HG02852 (cell line): Measurements from ENCODE around the gene GCNT4.

Experiments
- ATAC-seq: cut with Tn5 transposase; IDR thresholded peaks from one replicate; pipeline ENCODE4 v1.9.1; 2021; ENCODE audit warnings: mild to moderate bottlenecking, moderate library complexity; ENCODE audit not compliant: unreplicated experiment

The GCNT4 gene

DNA sequence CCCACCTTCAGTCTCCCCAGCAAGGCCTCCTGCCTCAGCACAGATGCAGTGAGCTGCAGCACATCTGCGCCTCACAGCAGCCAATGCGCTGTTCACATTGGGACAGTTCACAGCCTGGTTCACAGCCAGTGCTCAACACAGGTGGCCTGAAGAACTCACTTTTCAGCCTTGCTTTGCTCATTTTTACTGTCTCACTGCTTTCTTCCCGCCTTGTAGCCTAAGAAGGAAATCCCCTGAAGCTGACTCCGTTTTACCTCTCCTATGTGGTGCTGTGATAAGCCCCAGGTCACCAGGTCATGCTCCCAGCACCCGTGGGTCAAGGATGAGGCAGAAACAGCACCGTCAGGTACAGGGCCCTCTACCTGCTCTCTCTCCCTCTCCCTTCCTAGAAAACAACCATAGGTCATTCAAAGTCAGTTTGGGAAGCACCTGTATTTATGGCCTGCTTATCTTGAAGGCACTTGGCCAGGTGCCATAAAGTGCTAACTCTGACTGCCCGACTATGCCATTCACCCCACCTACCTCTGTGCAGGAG lies 1.1 kb downstream of the GCNT4 start:
- ATAC-seq: no peak

DNA sequence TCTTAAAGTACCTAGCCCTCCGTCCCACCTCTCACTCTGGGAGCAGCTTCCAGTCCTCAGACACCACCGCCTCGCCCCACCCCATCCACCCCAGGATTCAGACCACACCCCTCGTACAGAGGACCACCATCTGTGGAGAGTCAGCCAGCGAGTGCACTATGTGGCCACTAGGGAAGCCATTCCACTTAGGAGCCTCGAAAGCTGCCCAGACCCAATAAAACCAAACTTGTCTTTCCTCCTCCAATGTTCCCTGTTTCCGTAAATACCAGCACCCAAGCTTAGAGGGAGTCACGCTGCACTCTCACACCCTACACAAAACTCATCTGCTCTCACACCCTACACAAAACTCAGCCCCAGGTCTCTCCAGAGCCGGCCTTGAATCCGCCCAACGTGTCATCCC lies 1.9 kb downstream of the GCNT4 start:
- ATAC-seq: no peak

DNA sequence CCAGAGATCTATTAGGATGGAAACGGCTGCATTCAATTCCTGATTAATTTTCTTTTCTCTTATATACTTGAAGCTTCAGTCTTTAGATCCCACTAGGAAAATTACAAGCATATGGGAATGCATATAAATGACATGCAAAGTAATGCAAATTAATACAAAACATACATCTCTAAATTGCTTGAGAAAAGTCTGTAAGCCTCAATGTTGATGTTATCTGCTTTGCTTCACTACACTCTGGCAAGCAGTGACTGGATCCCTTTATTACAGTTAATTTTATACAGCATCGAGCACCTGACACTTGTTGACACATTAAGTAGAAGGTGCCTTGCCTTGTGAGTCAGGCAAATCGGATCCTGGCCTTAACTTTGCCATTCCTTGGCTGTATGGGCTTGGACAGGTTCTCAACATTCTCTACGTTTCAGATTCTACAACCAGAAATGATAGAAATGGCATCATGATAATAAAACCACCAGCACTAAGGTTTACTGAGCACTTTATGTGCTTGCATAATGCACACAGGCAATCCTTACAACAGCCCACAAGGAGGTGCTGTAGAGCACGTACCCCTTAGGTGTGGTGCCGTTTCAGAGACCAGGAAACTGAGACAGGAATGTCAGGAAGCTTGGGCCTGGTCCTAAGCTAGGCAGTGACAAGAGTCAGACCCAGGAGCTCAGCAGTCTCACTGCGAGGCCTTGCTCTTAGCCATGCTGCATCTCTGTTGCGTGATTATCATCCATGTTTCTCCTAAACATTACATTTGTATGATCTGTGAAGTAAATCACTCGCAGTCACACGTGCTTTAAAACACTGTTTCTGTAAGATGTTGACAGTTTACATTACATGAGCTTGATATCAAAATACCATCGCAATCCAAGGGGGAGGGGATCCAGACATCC lies 2.7 kb downstream of the GCNT4 start:
- ATAC-seq: no peak

DNA sequence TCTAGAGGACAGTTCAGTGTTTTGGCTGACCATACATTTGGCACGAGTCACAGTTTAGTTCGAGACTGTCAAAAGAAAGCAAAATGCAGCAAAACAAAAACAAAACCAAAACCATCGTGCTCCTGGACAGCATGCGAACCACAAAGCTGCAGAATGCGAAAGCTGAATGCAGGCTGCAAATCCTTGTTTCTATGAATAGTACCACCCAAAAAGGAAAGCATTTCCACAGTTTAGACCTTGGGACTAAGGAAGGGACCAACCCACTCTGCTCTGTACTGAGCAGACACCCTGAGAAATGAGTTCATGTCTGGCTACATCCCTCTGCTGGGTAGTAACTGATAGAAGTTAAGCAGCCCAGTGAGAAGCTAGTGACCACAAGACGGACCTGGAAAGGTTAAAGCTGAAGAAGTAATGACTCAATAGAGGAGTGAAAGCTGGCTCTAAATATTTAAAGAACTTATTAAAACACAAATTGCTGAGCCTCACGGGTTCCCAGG lies 3.9 kb downstream of the GCNT4 start:
- ATAC-seq: peak; percentile 48

DNA sequence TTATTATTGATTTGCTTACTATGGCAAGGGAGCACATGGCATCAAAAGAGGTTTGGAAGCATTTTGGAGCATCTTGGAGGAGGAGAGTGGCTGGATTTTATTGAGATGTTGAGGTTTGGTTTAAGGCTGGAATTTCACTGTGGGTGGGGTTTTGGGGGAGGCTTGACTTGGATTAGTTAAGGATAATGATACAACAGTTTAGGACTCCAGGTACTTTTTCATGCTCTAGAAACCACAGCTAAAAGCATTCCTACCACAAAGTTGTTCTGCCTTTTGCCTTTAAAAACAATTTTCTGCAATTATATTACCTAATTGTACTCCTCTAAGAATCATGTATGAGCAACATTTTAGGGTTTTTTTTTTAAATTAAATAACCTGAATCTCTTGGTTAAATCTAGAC lies 5.0 kb downstream of the GCNT4 start:
- no peak for ATAC-seq

DNA sequence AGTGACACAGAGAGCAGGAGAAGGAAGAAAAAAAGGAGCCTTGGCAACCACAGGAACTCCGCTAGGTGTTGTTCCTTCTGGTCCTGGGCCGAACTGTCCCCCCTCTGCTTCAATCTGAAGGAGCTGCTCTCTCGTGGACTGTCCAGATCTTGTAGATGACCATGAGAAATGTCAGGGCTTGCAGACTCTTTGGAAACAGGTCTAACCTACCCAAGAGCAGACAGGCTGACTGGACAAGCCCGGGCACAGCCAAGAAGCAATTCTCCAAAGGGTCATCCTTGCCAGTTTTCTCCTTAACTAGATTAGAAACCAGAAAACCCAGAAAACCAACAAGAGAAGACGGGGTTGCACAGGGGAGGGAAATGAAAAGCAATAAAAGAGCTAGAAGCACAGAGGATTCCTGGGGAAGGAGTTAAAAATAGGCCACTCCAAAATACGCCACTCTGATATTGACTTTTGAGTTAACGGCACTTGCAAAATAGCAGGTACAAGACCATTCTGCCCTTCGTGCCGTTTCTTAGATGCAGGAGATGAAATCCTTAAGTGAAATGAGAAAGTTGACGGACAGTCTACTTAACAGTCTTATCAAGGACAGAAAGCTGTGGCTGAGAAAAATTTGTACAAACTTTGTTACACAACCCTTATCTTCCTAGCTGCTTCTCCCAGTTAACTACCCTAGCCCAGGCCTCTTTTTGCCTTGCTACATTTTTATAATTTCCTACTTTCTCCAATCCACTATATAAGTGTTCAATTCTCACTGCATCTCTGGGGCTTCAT lies 5.8 kb downstream of the GCNT4 start:
- no peak for ATAC-seq

DNA sequence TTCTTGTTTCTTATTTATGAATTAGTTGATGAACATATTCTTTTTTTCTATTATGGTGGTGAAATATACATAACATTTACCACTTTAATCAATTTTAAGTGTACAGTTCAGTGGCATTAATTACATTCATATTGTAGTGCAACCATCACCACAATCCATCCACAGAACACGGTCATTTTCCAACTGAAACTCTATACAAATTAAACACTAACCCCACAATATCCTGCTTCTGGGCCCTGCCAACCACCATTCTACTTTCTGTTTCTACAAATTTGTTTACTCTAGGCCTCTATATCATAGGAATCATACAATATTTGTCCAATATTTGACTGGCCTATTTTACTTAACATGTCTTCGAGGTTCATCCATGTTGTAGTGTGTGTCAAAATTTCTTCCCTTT lies 7.3 kb downstream of the GCNT4 start:
- no peak for ATAC-seq

DNA sequence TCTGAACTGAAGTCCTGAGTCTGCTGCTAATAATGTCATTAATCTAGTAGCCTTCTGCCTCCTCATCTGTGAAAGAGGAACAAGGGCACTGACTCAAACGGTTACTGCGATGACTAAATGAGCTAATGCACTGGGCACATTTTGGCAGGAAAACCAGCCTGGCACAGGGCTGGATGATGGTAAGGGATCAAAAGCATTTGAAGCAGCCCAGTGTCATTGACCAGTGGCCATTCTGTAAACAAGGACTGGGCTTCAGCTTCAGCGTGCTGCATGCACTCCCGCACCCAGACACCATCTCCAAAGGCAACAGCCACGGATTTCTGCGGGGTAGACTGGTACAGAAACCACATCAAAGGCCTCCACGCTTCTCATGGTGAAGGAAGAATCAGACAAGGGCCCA lies 8.0 kb downstream of the GCNT4 start:
- no peak for ATAC-seq

DNA sequence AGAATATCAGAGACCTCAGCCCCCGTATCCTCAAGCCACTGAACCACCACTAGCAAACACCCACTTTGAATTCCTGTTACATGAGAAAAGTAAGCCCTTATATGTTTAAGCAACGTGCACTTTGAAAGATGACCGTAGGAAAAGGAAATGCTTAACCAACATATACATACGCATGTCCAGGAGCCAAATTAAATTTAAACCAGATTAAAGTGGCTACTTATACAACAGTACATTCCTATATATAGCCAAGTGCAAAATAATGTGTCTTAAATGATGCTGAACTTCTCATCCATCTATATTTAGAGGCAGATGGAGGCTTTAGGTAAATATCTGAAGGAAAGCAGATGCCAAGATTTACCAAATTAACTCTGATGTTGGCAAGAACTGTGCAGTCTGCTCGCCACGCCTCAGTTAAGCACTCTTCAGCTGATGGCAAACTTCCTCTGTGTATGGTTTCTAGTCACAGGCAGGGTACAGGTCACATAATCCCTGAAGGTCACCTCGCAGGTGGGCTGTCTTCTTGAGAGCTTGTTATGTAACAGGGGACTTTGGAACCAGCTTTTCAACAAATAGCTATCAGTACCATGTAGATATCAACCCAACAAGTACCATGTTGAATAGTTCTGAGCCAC lies 8.6 kb downstream of the GCNT4 start:
- no peak for ATAC-seq

DNA sequence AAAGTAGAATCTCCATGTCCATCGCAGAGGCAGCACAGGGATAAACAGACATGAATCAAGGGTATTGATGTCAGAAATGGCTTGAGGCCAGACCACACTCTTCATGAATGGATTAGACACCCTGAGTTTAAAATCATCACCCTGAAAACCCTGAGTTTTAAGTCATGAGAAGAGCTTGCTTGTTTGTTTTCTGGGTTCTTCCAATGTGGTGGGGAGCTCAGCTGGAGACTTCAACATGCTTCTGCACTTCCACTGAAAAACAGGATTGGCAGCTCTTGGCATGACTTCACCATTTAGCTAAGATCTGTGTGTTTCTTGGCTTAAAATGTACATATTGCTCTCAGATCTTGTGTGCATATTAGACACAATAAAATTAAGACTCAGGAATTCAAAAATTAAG lies 9.8 kb downstream of the GCNT4 start:
- ATAC-seq: no peak

DNA sequence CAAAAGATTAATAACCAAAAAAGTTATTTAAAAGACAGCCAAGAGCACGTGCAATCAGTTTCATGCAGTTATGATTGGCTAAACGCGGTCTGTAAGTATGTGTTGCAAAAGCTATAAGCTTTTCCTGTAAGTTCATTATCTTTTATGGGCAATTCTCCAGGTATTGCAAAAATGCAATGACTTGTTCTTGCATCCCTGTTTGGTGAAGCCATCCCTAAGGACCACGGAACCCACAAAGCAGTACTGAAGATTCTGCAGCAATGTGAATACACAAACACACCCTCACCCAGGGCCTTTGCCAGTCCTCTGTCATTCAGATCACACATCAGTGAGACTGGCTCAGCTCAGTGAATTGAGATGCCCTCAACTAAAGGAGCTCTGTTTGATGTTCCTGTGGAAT lies 11.4 kb downstream of the GCNT4 start:
- ATAC-seq: no peak

DNA sequence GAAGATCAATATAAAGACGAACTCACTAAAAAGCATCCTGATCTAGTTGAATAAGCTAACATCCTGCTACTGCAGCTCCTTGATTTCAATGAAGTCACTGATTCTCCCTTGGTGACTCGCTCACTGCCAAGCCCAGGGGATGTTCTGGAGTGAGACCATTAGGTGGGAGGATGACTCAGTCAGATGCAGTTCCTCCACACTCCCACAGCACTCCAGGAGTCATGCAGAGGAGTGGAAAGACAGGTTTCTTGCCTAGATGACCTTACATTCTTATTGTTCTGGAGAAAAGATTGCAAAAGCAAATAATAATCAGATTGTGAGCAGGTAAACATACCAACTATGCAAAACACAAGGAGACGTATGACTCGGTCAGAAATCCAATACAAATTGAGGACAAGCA lies 15.3 kb downstream of the GCNT4 start:
- no peak for ATAC-seq

DNA sequence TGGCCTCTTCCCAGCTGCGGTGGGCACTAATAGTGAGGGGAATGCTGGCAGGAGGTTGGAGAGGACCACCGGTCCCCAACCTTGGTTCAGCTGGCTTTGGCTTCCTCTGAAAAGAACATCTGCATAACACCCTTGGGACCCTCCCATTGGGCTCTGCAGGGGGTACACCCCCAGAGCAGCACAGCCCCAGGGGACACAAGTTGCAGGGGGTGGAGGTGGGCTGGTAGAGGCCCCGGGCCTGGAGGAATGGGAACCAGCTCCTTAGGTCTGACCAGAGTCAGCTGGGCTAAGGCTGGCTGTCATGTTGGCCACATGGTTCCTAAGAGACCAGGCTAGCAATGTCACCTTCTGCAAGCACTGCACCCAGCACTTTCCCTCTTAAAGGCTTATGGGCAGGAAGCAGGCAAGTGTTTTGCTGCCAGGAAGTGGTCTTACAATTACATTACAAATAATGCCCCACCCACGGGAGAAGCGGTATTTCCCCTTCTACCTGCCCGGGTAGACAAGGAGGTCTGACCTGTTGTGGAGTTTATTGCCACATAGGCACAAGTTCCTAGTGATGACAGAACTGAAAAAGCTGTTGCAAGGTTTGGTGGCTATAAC lies 18.1 kb downstream of the GCNT4 start:
- no peak for ATAC-seq

DNA sequence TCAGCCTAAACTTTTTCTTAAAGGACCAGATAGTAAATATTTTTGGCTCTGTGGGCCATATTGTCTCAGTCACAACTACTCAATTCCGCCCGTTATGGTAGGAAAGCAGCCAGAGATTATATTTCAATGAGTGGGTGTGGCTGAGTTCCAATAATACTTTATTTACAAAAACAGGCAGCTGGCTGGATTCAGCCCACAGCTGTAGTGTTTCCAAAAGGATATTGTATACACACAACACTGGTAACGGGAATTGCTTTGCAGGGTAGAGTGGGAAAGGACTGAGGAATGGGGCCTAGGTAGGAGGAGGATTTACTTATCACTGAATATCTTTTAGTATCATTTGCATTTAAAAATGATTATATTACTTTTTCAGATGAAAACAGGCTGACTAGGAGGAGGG lies 21.0 kb downstream of the GCNT4 start:
- ATAC-seq: no peak

DNA sequence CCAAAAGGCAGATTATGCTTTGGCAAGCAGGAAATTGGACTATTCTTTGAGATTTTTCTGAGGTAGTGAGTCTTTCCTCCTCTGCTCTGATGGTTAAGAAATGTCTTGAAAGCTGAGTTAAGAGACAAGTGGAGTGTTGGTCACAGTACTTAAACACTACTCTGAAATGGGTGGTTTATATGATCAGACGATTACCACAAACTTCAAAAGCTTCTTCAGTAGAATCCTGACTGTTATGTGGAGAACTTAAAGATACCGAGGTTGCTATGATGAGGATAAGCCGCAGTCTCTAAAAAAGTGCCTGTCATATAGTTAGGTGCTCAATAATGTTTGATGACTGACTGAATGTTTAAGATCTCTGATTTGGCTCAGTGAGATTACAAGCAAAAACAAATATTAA lies 24.3 kb downstream of the GCNT4 start:
- no peak for ATAC-seq

DNA sequence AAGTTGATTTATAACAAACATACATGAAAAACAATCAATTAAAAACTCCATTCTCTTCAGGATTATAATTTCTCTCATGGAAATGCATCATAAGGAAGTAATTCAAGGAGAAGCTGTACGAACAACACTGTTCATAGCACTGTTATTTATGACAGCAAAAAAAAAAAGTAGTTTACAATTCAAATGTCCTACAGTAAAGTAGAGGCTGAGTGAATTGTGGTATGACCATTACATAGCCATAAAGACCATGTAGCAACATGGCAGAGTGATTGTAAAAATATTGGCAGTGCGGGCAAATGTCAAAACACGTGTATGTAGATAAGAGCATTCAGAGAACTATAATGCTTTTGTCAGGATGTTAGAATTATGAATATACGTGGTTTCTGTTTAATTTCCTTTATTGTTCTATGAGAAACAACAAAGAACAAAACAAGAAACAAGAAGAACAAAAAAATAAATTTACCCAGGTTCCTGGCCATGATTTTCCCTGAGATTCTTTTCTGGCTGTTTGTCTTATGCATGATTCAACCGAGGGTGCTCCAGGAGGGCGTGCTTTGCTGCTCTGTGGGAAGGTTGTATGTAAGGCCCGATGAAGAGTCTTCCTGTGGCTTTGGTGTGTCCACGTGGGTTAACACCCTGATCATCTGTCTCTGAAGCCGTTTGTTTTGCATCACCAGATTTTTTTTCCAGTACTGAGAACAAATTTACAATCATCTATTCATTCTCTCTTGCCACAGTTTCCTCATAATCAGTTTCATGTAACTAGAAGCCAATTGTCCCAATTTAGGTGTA lies 28.8 kb downstream of the GCNT4 start:
- ATAC-seq: no peak

DNA sequence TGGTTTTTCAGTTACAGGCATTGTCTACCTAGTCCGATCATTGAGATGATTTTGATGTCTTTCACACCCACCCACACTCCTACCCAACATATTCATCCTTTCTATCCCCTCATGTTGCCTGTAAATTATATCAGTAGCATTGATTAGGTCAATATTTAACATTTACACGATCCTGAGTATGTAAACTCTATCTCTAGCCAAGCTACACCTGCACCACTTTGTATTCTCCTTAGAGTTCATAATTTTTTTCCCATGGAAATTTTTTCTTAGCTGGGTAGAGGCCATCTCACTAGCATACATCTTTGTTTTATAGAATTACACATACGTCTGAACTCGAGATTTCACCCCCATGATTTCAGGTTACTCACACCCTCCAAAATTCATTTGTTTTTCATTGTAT lies 30.6 kb downstream of the GCNT4 start:
- no peak for ATAC-seq

DNA sequence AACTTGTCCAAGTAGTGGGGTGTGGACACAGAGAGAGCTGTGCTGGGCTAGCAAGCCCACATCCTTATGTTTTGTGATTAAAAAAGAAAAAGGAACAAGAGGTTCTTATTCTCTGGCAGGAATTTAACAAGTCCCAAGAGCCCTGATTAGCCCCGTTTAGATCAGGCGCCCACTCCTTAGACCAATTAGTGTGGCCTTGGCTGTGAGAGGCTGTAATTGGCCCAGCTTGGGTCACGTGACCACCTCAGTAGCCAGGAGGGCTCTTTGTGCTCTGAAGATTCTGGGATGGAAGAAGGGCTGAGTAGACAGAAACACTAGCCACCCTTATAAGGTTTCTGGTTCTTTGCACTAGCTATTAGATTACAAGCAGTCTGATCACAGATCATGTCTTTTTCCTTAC lies 31.1 kb downstream of the GCNT4 start:
- ATAC-seq: no peak

DNA sequence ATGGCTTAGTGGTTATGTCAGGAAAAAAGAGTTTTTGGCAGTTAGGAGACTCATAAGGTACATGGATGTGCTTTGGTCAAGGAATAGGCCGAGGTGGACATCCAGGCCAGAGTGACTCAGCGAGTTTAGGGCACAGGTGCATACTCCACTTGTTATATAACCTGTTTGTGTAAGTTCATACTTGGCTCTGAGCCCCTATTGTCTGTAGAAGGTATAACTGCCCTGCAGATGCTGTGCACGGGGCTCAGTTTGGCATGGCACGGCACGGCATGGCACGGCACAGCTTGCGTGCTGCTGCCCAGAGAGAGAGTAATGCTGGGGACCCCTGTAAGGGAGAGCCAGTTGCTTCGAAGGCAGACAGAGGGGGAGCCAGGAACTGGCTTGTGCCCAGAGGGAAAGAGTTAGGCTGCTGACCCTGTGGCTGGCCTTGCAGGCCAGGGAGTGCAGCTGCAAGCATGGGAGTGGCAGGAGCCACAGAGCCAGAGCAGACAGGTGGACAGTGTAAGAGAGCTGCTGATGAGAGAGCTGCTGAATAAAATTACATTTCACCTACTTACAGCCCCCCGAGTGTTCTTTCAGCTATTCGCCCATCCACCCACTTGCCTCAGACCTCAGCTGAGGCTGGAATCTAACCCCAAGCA lies 32.2 kb downstream of the GCNT4 start:
- ATAC-seq: no peak
